Measurements from ENCODE around the gene TMPRSS11A.

Gene TMPRSS11A

DNA sequence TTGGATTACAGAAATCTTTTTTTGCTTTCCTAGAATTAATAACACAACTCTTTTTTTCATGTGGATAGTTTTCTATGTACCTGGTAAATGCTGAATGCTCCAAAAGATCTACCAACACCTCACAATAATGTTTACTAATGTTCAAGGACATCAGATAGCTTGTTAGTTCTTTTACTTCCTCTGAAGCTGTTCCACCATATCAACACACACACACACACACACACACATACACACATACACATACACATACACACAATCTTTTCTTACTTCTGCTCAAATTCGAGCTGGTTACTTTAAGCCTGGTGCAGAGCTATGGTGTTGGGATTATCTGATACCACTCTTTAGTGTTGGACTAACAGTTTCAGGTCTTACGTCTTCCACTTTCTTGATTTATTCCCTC, 51.2 kb downstream of the TMPRSS11A start:
- no peak for DNase-seq (ENCODE audit: low read depth in 2 of 2)

DNA sequence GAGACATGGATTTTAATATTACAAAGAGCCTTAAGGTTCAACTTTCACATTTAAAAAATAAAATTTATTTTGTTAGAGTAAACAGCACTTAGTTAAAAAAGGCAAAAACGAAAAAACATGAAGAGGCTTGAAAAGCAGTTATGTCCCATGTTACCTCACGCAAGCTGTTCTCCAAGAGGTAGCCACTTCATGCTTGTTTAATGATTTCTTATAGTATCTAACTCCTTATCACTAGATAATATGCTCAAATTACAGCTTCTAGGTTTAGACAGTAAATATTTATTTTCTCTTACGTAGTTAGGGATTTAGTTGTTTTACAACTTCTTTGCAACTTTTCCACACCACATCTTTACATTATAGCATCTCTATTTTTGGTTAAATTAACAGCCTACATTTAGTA, 51.7 kb downstream of the TMPRSS11A start:
- no peak for DNase-seq (ENCODE audit: low read depth in 2 of 2)

DNA sequence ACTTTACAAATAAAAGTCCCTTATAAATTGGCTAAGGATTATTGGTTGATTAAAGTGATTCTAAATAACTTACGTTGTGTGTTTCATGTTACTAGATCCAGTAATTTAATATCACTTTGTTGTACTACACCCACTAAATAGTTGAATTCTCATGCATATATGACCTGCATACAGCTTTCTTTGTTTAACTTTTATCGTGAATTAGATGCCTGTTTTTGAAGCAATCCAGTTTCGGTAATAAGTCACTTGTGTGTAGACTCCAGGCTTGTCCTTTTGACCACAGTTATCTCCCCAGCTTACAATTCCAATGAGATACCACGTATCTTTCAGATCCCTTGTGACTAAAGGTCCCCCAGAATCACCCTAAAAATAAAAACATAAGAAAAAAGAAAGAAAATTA, 52.2 kb downstream of the TMPRSS11A start:
- DNase-seq (ENCODE audit: low read depth in 2 of 2) = no peak

DNA sequence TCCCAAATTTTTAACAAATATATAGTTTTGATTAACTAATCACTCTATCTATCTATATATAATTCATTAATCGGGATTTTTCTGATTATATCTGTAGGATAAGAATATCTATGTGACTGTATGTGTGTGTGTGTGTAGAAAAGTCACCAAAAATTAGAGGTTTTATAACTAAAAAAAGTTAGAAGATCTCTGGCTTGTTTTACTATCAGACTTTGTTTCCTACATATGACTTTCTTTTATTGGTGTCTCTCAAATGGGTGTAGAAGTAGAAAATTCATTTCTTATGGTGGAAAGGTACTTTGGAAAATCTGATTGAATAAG, 52.7 kb downstream of the TMPRSS11A start:
- no peak for DNase-seq (ENCODE audit: low read depth in 2 of 2)

DNA sequence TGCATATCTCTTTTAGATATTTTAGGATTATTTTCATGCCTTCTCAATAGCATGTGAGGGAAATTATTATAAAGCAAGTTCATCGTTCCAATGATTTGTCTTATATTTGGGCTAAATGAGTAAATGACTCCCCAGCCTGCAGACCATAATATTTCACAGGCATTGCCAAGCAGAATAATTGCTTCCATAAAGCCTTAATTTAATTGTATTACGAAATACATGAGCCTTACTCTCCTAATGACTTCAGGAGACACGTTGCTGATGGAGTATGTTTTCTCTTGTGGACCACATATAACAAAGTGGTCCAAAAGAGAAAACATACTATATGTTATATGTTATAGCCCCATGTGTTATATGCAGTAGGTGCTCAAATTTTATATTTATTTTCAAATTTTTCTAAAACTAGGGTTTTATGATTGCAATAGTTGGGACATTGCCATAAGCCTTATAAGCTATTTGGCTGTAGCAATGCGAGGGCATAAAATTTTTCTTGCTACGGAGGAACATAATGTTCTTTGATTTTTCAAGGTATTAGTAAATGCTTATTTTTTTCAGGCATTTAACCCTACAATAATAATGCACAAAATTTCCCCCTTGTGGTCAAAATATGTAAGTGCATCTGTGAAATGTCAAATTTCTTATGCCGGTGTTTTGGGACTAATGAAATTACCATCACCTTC, 53.2 kb downstream of the TMPRSS11A start:
- no peak for DNase-seq (ENCODE audit: low read depth in 2 of 2)

DNA sequence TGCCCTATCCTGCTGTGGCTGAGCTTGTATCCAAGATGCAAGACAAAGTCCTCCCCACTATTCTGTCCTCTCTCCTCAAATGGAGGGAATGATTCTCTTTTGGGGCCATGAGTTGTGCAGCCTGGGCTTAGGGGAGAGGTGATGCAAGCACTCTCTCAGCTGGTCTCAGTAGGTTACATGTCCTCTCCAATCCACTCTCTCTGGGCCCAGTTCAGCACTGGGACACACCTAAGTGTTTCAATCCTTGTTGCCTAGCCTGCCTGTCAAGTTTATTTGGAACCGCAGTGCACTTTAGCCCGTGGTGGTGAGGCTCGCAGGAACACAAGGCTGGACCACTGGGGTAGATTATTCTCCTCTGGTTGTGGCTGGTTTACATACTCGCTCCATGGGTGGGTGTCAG, 55.6 kb downstream of the TMPRSS11A start:
- DNase-seq (ENCODE audit: low read depth in 2 of 2) = no peak

DNA sequence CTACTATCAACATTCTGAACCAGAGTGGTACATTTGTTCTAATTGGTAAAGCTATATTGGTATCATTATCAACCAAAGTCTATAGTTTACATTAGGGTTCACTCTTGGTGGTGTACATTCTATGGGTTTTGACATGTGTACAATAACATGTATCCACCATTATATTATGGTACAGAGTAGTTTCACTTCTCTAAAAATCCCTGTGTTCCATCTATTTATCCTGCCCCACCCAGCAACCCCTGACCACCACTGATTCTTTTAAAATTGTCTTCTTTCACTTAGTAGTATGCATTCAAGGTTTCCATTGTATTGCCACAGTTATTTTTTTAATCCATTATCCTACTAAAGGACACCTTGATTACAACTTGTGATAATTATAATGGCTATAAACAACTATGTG, 64.2 kb downstream of the TMPRSS11A start:
- no peak for DNase-seq (ENCODE audit: low read depth in 2 of 2)

DNA sequence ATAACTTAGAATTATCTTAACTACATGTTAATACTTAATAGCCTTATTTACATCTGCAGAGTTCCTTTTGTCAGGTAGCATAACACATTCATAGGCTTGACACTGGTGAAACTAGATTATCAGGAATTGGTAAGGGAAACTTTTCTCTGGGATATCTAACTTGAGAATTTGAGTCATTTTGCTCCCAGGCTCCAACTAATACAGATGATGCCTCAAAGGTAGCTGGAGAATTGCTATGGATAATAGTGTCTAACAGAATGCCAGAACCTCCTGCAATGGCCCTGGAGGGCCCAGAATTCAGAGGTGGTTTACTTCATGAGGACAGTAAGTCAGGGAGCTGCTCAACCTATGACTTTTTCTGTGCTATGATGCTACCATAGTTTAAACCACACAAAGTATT, 65.6 kb downstream of the TMPRSS11A start:
- DNase-seq (ENCODE audit: low read depth in 2 of 2) = no peak

DNA sequence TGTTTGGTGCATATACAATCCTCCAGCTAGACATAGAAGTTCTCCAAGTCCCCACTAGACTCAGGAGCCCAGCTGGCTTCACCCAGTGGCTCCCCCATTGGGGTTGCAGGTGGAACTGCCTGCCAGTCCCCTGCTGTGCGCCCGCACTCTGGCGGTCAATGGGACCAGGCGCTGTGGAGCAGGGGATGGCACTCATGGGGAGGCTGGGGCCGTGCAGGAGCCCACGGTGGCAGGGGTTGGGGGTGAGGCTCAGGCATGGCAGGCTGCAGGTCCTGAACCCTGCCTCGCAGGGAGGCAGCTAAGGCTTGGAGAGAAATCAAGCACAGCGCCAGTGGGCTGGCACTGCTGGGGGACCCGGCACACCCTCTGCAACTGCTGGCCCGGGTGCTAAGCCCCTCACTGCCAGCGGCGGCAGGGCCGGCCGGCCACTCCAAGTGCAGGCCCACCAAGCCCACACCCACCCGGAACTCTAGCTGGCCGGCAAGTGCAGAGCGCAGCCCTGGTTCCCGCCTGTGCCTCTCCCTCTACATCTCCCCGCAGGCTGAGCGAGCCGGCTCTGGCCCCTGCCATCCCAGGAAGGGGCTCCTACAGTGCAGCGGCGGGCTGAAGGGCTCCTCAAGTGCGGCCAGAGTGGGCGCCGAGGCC, 66.8 kb downstream of the TMPRSS11A start:
- DNase-seq (ENCODE audit: low read depth in 2 of 2) = no peak

DNA sequence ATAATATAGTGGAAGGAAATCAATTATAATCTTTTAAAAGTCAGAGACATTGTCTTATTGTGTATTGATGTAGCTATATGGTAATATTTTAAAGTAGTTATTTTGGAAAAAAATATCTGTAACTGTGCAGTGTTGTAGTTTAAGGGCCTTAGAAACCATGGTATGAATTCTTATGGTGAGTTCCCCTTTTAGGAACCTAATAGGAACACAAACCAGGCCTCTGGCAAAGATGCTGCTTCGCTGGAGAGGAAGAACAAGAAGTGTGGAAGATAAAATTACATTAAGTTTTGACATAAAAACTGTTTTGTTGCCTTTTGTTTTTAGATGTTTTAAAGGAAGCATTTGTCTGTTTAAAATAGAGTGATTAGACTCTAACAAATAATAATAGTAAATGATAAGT, 68.6 kb downstream of the TMPRSS11A start:
- DNase-seq (ENCODE audit: low read depth in 2 of 2) = no peak

DNA sequence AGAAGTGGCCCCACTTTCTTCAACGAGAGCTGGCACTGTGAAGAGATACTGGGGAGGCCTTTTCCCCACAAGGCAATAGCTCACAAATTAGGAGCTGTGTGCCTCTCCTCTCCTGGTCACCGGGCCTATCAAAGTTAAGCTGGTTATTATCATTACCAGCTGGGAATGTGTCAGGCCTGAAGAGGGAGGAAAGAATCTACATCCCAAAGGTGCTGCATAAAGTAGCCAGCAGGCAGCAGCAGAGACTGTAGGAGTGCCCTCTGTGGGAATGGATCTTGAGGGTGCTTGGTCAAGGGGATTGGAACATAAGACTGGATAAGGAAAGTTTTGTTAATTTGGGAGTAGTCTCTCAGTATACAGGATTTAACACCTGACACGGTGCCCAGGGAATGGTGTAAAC, 70.4 kb downstream of the TMPRSS11A start:
- no peak for DNase-seq (ENCODE audit: low read depth in 2 of 2)

DNA sequence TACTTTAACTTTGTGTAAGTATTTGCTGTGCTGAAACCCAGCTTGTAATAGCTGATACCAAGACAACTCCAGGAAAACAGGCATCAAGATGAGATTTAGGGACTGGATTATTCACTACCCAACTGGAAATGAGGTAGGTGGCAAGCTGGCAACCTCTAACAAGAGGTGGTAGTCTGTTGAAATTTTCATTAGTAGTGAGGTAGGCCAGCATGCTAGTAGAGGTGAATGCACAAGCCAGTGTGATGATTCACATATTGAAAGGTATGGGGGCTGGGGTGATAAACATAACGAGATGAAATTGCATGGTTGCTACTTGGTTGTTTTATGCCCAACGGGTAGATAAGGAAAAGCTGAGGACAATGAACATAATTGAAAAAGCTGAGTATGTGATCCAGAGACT, 71.0 kb downstream of the TMPRSS11A start:
- DNase-seq (ENCODE audit: low read depth in 2 of 2) = no peak

DNA sequence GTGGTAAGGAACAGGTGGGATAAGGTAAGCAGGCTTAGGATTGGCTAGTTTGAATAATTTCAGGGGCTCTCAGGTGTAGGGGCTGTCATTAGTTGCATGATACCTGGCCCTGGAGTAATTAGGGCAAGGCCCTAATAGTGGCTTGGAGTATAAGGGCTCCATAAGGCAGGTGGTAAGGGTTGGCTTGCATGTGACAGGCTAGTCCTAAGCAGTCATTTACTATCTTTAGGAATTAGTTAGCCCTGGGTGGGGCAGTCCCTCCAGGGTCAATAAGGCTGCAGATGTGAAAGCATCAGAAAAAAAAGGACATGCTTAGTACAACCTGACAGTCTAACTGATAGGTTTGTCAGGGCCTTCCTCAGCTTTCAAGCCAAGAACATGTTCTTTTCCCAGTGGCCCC, 71.6 kb downstream of the TMPRSS11A start:
- no peak for DNase-seq (ENCODE audit: low read depth in 2 of 2)

DNA sequence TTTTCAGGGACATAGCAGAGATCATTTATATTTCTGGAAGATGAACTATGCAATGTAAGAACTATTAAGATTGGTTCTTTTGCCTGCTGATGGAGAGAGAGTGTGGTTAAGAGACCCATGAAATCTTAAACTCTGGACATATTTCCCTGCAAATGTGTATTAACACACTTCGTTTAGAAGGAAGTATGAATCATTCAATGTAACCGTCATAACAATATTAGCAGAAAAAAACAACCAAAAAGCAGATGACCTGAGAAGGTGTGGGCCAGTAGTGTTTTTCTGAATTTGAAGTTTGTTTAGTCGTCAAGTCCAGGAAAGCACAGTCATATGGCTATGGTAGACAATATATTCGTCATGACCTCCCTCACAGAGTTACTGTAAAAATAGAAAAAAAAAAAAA, 77.0 kb downstream of the TMPRSS11A start:
- no peak for DNase-seq (ENCODE audit: low read depth in 2 of 2)

DNA sequence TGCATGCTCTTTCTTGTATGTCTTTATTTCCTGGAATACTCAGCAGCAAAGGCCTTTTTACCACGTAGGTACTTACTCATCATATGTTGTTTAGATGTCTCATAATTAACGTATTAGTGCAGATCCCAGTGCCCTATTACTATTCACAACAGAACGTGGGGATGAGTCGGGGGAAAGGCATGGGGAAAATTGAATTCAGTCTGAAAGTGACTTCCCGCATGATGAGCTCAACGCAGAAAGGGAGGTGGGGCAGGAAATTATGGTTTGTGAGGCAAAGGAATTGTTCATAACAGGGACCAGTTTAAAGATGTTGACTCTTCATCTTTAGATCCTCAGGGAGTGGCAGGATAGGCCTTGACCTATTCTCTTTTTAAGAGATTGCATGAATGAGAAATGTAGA, 77.5 kb downstream of the TMPRSS11A start:
- DNase-seq (ENCODE audit: low read depth in 2 of 2) = no peak

DNA sequence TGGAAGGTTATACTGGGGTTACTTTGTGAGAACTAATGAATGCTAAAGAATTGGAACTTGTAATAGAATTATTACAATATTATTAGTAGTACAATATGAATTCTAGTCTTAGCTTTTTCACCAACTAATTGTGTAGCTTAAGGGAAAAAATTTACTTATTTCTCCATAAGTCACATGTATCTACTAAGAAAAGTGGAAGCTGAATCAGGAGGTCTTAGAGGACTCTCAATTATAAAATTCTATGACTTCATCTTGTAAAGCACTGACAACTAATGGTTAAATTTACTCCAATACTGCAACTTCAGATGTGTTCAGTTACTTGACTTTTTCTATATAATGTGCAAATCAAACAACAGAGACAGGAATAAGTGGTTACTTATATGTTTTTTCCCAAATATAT, 78.6 kb downstream of the TMPRSS11A start:
- DNase-seq (ENCODE audit: low read depth in 2 of 2) = no peak

DNA sequence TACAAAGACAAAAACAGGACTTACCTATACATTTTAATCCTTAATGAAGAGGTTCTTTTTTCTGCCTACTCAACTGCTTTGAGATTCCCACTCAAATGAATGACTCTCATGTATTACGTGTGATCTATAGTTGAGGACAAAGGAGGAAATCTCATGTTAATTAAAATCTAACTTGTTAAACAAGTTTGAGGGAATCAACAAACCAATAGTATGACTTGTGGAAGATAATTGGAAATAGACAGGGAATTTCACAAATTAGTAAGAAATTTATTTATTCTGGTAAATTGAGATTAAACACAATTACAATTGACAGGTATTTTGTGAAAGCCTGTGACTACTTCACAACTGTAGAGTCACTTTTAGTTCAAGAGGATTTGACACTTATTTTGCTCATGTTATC, 79.4 kb downstream of the TMPRSS11A start, which contains the start of gene TMPRSS11D:
TSS of gene TMPRSS11D (minus strand) at position 101 of the 400 bp plus-strand sequence. CDS start at position 32, 69 bp downstream.
- no peak for DNase-seq (ENCODE audit: low read depth in 2 of 2)

DNA sequence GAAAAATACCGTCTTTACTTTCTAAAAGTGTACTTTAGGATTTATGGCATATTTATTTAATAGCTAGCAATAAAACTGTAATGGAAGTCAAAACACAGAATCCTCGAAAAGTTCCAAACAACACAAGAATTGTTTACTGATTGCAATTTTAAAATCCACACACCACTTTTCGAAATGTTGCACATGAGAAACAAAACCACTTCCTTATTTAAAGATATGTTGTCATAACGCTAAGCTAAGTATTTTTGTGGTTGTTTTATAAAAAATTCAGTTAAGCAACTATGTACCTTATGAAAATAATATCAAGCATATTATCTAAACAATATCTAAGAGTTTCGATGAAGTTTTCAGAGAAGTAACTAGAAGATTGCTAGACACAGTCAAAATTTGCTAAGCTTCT, 79.8 kb downstream of the TMPRSS11A start:
- DNase-seq (ENCODE audit: low read depth in 2 of 2) = no peak

DNA sequence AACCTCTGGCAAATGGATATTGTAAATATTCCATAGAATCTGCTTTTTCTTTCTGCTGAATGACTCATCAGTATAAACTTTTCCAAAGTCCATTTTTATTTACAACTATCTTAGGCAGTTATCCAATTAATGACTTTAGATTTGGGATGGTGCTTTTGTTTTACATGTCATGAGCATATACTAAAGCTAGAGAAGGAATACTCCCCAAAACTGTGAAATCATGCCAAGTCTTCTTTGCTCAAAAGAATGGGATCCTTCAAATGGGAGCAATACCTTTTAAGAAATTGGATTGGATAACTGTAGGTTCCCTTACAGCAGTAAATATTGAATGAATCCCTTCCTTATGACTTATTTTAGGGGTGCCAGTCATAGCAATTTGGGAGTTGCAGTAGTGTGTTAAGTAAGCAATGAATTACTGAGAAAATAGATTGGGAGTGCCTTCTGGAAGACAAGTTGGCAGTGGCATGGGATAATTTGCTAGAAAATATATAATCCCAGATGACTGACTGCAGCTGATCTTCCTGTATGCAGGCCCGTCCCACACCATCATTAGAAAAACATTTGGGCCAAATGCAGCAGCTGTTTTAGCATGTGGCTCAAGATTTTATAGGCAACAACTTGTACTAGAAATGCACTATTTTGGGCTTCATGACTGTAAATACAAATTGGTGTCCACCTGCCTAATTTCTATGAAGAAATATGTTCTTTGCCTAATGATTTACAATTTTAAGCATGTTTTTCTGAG, 82.3 kb downstream of the TMPRSS11A start:
- DNase-seq (ENCODE audit: low read depth in 2 of 2) = no peak

DNA sequence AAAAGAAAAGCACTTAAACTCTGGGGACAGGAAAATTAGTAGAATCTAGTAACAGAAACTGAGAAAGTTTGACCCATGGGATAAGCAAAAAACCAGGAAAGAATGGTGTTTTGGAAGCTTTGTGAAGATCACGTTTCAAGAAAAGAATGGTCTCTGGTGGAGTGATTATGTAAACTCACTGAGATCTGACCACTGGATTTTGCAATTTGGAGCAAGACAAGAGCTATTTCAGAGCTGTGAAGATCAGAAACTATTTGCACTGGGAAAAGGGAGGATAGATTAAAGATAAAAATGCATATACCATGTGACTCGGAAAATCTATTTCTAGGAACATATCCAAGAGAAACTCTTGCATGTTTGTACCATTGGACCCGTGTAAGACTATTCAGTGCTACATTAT, 83.8 kb downstream of the TMPRSS11A start:
- no peak for DNase-seq (ENCODE audit: low read depth in 2 of 2)

DNA sequence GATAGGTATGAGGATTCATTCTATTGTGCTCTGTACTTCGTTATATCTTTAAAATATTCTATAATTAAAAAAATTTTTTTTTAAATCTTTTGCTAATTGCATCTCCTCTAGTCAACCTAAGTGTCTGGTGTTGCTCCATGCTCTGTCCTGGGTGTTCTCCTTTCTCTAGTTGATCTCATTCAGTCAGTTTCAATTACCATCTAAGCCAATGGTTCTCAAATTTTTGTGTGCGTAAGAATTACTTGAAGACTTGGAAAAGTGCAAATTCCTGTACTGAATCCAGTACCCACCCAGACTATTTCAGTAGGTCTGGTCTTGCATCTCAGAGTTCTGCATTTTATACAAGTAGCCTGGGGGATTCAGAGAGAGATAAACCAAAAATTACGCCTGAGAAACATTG, 86.2 kb downstream of the TMPRSS11A start:
- DNase-seq (ENCODE audit: low read depth in 2 of 2) = no peak

DNA sequence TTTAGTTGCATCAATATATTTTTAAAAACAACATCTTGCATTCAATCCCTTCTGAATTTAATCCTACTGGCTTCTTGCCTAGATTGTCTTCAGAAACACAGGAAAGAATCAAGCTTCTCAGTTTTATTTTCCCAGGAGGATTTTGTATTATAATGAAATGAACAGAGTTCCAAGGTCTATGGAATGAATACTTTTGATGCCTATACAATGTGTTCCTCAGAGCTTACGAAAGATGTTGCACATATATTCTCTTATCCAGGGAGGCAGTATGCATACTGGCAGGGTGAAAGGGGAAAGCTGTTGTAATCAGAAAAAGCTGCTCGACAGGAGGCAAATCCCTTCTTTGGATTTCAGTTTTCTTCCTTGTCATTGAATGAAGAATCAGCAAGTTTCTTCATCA, 88.3 kb downstream of the TMPRSS11A start:
- no peak for DNase-seq (ENCODE audit: low read depth in 2 of 2)

DNA sequence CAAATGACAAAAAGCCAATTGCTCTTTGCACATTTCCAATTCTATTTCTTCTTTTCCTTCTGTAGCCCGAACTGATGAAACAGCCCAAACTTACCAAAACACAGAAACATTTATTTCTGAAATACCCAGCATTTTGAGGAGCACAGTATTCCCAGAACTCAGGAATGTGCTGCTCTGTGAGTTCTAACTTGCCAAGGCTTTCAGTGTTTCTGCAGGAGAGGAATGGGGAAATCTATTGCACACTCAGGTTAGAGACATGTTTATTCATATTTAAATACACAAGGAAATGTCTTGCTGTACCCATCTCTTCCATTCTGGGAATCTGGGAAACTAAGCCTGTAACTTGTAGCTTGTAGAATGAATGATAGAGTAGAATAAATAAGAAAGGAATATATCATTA, 90.2 kb downstream of the TMPRSS11A start:
- no peak for DNase-seq (ENCODE audit: low read depth in 2 of 2)

All from stimulated activated CD8-positive, alpha-beta memory T cell treated with anti-CD3 and anti-CD28 coated beads, Interleukin-15, amount 100 ng/mL, for 48 hours (primary cell).